IPS-NIHi7 (cell line): ENCODE measurements around the gene NBPF4.
A peak's percentile ranks its signal among the peaks of the same experiment; 100 is the strongest.
"Not testable (repeated sequence)": the region's sequence is repeated elsewhere in the genome, so short reads cannot be mapped to it uniquely, and the experiment has no call there.

Experiments
- DNase-seq: peaks from one replicate; pipeline ENCODE4 v3.0.0; 2012; ENCODE audit warnings: mixed read lengths; ENCODE audit errors: extremely low spot score

NBPF4 gene

DNA sequence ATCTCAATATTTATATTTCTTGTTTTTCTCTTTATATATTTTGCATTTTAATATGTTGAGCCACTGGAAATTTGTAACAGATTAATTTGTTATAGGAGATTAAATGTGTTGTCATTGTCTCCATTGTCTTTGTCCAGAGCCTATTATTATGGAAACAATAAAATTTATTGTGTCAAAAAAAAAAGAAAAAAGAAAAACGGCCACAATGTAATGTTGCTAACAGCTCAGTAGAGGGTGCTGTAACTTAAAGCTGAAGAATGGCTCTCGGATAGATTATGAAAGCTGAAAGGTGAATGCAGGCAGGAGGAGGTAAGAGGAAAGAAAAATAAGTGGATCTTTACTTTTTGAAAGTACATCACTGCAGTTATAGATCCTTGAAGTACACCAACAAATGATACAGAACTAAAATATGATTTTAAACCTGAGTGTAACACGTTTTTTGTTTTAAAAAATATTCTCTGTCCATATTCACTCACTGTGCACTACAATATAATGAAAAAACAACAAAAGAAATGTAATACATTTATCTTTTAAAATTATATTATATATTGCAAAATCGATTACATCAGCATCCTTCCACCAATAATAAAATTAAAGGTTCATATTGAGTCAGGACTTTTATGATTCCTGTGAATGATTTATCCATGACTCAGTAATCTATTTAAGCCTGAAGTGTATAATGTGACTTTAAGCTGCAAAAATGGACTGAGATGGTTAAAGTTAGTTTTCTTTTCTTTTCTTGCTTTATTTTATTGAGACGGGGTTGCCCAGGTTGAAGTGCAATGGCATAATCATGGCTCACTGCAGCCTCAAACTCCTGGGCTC is 29.0 kb downstream of the NBPF4 start:
- not testable (repeated sequence) for DNase-seq

DNA sequence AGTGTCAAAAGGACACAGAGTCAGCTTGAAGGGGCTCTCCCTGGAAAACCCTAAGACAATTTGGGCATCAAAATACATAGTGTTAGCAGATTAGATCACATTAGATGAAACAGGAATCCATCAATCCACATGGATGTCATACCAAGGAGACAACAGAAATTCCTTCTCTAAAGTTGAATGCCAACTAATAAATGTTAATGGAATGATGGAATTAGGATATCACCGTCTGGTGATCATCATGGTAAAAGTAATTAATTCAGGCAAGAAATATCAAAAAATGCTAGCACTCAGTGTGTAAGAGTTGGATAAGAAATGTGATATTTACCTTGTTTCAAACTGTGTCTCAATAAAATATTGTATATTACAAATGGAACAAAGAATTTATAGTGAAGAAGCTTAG is 32.9 kb downstream of the NBPF4 start:
- no peak for DNase-seq

DNA sequence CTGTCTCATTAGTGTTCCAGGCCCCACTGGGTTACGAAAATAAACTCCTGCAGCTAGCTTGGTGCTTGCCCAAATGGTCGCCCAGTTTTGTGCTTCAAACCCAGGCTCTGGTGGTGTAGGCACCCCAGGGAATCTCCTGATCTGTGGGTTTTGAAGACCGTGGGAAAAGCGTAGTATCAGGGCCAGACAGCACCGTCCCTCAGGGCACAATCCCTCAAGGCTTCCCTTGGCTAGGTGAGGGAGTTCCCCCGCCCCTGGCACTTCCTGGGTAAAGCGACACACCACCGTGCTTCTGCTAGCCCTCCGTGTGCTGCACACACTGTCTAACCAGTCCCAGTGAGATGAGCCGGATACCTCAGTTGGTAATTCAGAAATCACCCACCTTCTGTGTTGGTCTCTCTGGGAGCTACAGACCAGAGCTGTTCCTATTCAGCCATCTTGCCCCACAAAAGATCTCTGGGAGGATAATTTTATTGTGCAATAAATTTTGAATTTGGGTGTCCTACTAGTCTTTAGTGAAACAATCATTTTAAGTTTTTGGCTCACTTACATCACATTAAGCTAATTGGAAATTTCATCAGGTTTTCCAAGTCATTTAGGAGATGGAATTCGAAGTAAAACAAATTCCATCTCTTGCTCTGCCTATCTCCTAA is 34.3 kb downstream of the NBPF4 start:
- DNase-seq = no peak

- no peak for DNase-seq
Observed at GRCh38 chr1:108208724-108209446, 35.0 kb downstream of the NBPF4 start.

GRCh38 chr1:108203582-108203981 is 40.3 kb downstream of the NBPF4 start:
- not testable (repeated sequence) for DNase-seq

GRCh38 chr1:108201687-108202086 is 42.2 kb downstream of the NBPF4 start:
- DNase-seq = no peak

DNA sequence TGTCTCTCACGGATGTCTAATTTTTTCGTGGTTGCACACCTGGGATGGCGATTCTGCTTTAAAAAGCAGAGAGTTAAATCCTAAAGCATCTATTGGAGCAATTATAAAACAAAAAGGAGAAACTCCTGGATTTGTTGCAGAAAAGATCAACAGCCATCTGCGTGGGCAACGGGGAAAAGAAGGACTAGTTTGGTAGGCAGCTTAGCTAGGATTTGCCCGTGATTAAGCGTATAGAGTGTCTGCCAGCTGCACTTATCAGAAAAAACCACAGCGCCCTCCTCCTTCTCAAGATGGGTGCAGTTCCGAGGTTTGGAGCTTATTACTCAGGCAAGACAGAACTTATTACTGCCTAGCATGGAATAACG is 43.2 kb downstream of the NBPF4 start:
- peak; percentile 28 for DNase-seq

- peak; percentile 91 for DNase-seq
Observed at GRCh38 chr1:108199781-108200686, 43.8 kb downstream of the NBPF4 start, which contains the start of gene SLC25A24. Gene SLC25A24 (minus strand): TSS chr1:108200343. CDS start chr1:108200138, 205 bp downstream.

GRCh38 chr1:108199201-108199691 is 44.6 kb downstream of the NBPF4 start:
- peak; percentile 24 for DNase-seq

GRCh38 chr1:108194051-108194450 is 49.8 kb downstream of the NBPF4 start:
- DNase-seq = no peak

DNA sequence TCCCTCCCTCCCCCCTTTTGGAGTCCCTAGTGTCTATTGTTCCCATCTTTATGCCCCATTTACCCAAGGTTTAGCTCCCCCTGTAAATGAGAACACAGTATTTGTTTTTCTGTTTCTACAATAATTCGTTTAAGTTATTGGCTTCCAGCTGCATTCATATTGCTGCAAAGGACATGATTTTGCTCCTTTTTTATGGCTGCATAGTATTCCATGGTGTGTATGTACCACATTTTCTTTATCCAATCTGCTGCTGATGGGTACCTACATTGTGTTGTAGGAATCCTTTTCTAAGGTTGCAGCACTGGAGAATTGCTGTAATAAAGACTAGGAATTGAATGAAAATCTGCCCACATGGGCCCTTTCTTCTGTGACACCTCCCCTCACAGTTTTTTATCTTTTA is 50.5 kb downstream of the NBPF4 start:
- DNase-seq = no peak

- DNase-seq = no peak
Observed at GRCh38 chr1:108192581-108192980, 51.3 kb downstream of the NBPF4 start.

DNA sequence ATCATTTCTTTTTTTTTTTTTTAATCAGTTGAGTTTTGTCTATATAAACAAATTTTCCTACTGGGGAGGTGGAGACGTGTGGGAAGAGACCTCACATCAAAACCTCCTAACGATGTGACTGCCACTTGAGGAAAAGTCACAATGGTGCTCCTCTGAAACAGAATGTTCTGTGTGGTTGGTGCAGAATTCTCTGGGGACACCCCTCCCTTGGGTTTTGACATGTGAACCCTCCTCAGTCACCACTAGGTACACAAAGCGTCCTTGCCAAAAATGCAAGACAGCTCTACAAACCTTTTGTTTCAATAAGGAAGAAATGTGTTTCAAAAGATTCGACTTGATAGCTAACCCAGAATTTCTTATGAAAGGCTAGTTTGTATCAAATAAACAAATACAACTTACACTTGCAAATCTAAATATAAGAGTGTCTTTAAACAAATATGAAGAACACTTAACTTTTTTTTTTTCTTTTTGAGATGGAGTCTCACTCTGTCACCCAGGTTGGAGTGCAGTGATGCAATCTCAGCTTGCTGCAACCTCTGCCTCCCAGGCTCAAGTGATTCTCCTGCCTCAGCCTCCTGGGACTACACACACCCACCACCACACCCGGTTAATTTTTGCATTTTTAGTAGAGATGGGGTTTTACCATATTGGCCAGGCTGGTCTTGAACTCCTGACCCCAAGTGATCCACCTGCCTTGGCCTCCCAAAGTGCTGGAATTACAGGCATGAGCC is 53.0 kb downstream of the NBPF4 start:
- no peak for DNase-seq

DNA sequence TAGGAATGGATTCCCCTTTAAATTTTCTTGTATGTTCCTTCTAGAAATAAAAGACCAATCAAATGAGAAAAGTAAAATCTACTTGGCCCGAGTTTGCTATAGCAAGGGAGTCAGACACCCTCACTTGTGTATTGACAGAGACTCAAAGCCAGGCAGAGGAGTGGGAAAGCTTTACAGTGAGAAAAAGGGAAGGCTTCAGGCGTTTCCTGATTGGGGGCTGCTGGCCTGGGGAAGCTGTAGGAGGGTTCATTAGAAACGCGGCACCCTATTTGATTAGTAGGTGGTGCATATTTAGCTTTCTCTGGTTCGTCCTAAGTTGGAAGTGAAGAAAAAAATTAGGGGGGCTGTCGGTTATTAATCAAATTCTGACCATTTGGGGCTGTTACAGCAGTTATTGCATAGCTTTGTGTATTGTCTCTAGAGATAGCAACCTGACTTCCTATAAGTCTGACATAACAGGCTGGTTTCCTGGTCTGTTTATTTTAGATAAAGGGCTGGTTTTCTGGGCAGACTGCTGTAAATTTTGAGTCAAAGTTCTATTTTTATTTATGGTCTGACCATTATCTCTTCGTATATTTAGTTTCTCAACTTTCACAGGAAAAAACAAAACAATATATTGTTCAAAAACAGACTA is 53.8 kb downstream of the NBPF4 start:
- no peak for DNase-seq

DNA sequence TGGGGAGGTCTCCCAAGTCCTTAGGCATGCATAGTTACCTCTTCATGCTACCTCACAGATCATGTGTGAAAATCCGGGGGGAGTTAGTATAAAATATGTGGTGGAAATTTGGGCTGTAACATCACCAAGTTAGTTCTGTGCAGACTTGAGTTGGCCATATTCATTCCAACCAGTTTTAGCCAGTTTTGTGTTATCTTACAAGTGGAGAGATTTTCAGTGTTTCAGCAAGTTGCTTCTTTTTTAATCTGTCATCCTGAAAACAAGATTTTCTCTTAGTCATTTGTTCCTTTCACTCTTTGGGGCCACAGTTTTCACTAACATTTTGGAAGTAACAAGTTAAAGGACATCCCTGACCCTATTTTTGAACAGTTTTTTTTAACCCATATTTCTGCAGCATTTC is 55.1 kb downstream of the NBPF4 start:
- DNase-seq = no peak

- no peak for DNase-seq
Observed at GRCh38 chr1:108182959-108183700, 60.7 kb downstream of the NBPF4 start.

DNA sequence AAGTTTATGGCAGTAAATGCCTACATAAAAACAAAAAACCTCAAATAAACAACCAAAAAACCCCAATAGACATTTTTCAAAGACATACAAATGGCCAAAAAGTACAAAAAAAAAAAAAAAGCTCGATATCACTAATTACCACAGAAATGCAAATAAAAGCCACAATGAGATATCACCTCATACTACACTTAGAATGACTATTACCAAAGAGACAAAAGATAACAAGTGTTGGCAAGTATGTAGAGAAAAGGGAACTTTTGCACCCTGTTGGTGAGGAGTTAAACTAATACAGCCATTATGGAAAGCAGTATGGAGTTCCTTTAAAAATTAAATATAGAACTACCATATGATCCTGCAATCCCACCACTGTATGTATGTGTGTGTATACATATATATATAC is 64.9 kb downstream of the NBPF4 start:
- no peak for DNase-seq
